Occipital lobe (tissue), 1 donor: Measurements from ENCODE around the gene CDC25C. TPM values are rescaled to one million over a fixed set of nuclear protein-coding genes. Genes with fewer than 3 reads are reported as not detected.

Experiments used
- total RNA-seq: library from RNA; depleted of rRNA; stranded (reverse); fragments of >200 nt; gene quantifications from one replicate; pipeline ENCODE4 v1.2.3, GENCODE V29; 2014

The CDC25C gene
- total RNA-seq, 1 donor from 2014 or later = 2.3 TPM

Other genes with a start within 250 kb of the CDC25C start
- gene WNT8A, start 247.8 kb downstream of the CDC25C start, total RNA-seq = not detected
- 9.4 TPM for gene NME5, start 192.4 kb downstream of the CDC25C start, total RNA-seq
- gene BRD8, start 153.2 kb downstream of the CDC25C start, total RNA-seq = 47.7 TPM
- 4.1 TPM for gene KIF20A, start 152.7 kb downstream of the CDC25C start, total RNA-seq
- gene CDC23, start 118.5 kb downstream of the CDC25C start, total RNA-seq = 29.8 TPM
- gene GFRA3, start 57.2 kb downstream of the CDC25C start, total RNA-seq = 0.16 TPM
- 26.4 TPM for gene FAM53C, start 6.5 kb upstream of the CDC25C start, total RNA-seq
- gene KDM3B, start 20.9 kb upstream of the CDC25C start, total RNA-seq = 84.1 TPM
- 71.0 TPM for gene REEP2, start 107.3 kb upstream of the CDC25C start, total RNA-seq
- gene EGR1, start 133.7 kb upstream of the CDC25C start, total RNA-seq = 2.8 TPM
- 63.3 TPM for gene ETF1, start 211.4 kb upstream of the CDC25C start, total RNA-seq
- 206 TPM for gene HSPA9, start 243.6 kb upstream of the CDC25C start, total RNA-seq